ENCODE results near the gene C1orf53.
"Not testable (repeated sequence)": the region's sequence is repeated elsewhere in the genome, so short reads cannot be mapped to it uniquely, and the experiment has no call there.

Gene C1orf53

GRCh38 chr1:197902454-197903195, at the start of gene C1orf53:
Gene C1orf53 (plus strand): TSS chr1:197902630. CDS start chr1:197902650, 20 bp downstream.
- ATAC-seq (peak; percentile 97), DNase-seq (peak; percentile 85)

GRCh38 chr1:197855751-197856150, 46.7 kb upstream of the C1orf53 start:
- not testable (repeated sequence) for DNase-seq, ATAC-seq

- no peak for ATAC-seq
- DNase-seq: no peak
These were observed 45.0 kb upstream of the C1orf53 start for GRCh38 chr1:197857477-197857876.

- ATAC-seq (no peak), DNase-seq (no peak)
These were observed 43.4 kb upstream of the C1orf53 start for GRCh38 chr1:197859024-197859423.

GRCh38 chr1:197862221-197862620, 40.2 kb upstream of the C1orf53 start:
- ATAC-seq: no peak
- no peak for DNase-seq

GRCh38 chr1:197862671-197863070, 39.8 kb upstream of the C1orf53 start:
- ATAC-seq (no peak), DNase-seq (no peak)

GRCh38 chr1:197865809-197866208, 36.6 kb upstream of the C1orf53 start:
- ATAC-seq: no peak
- DNase-seq: no peak

GRCh38 chr1:197868751-197869489, 33.5 kb upstream of the C1orf53 start:
- peak; percentile 94 for ATAC-seq
- DNase-seq: peak; percentile 15

- DNase-seq (no peak), ATAC-seq (no peak)
These were observed 32.8 kb upstream of the C1orf53 start for GRCh38 chr1:197869490-197870077.

- DNase-seq (no peak), ATAC-seq (no peak)
These were observed 25.5 kb upstream of the C1orf53 start for GRCh38 chr1:197876894-197877293.

- ATAC-seq: not testable (repeated sequence)
These were observed 22.0 kb upstream of the C1orf53 start for GRCh38 chr1:197880385-197880784.

GRCh38 chr1:197882241-197882640, 20.2 kb upstream of the C1orf53 start:
- not testable (repeated sequence) for DNase-seq, ATAC-seq

More at GRCh38 chr1:197880385-197880784, 22.0 kb upstream of the C1orf53 start:
- not testable (repeated sequence) for DNase-seq

GRCh38 chr1:197884173-197884572, 18.3 kb upstream of the C1orf53 start:
- DNase-seq (no peak), ATAC-seq (no peak)

- ATAC-seq (no peak), DNase-seq (no peak)
These were observed 11.5 kb upstream of the C1orf53 start for GRCh38 chr1:197890936-197891335.

- ATAC-seq: no peak
These were observed 9.7 kb upstream of the C1orf53 start for GRCh38 chr1:197892684-197893083.

GRCh38 chr1:197896301-197896700, 6.1 kb upstream of the C1orf53 start:
- DNase-seq (no peak), ATAC-seq (no peak)

More at GRCh38 chr1:197892684-197893083, 9.7 kb upstream of the C1orf53 start:
- DNase-seq: no peak

- ATAC-seq (no peak), DNase-seq (no peak)
These were observed 3.4 kb upstream of the C1orf53 start for GRCh38 chr1:197899037-197899436.

- ATAC-seq (no peak), DNase-seq (no peak)
These were observed 338 bp upstream of the C1orf53 start for GRCh38 chr1:197902131-197902453.

- DNase-seq: no peak
- no peak for ATAC-seq
These were observed 725 bp downstream of the C1orf53 start for GRCh38 chr1:197903196-197903514.

GRCh38 chr1:197904126-197904787, 1.8 kb downstream of the C1orf53 start:
- ATAC-seq (no peak), DNase-seq (no peak)

GRCh38 chr1:197905699-197906351, 3.4 kb downstream of the C1orf53 start:
- no peak for ATAC-seq
- no peak for DNase-seq
